Measurements from ENCODE around the gene SELENOF. TPM values are rescaled to one million over a fixed set of nuclear protein-coding genes. Genes with fewer than 3 reads are reported as not detected.

Gene SELENOF
- polyA plus RNA-seq (ENCODE audit: insufficient read length in 4 of 4), result 100 to 1,000 TPM; 267 to 398 (median 342) TPM

DNA sequence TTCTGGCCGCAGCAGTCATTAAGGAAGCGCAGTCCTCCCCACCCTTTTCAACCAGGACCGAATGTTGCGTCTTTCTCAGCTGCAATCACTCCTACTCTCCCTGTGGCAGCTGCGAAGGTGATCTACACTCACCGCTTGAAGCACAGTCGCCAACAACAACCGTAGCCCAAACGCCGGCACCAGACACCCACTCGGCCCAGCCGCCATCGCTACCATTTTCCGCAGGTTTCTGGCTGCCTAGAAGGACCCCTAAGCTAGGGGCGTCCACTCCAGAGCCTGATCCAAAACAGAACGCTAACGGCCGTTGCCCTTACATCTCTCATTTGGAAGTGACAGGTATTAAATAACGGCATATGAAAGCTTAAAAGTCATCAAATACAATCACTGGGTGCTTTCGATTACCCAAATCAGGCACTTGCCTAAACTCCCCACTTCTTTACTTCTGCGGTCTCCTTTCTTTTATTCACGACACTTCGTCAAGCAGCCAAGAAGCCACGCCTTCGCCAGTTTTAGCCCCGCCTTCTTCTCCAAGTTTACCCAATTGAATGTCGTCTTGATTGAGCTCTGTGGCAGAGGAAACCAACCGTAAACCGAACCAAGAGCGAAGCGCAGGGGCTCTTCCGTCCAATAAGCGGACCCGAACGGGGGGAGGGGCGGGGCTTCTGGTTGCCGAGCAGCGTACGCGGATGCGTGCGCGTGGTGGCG lies at the start of gene SELENOF:
Gene SELENOF (minus strand): TSS at position 231 of the 705 bp plus-strand sequence. CDS start 15 bp downstream, at position 216.
- peak; percentile 99 to 100 (median 100) for DNase-seq (ENCODE audit: low read depth in 4 of 4, low spot score in 3 of 4)

DNA sequence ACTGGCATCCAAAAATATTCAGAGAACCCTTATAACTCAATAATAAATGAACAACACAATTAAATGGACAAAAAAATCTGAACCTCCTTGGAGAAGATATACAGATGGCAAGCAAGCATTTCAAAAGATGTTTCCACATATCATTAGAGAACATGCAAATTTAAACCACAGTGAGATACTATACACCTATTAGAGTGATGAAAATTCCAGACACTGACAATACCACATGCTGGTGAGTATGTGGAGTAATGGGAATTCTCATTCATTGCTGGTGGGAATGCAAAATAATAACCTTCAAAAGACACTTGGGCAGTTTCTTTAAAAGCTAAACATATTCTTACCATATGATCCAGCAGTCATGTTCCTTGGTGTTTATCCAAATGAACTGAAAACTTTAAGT lies 46.6 kb upstream of the SELENOF start:
- DNase-seq (ENCODE audit: low read depth in 4 of 4, low spot score in 3 of 4), result no peak

DNA sequence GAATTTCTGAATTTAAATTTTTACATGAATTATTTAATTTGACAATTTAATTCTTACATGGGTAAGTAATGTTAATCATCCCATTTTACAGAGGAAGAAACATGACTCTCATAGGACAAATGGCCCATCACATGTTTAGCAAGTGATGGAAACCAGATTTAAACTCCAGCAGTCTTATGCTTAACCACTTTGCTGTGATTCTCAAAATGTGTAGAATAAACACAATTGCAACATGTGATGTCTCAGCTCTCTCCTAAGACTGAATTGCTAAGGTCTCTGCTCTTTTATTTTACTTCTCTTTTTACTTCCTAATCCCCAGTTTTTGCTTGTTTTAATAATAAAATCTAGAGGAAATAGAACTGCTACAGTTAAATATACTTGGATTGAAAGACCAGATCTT lies 43.3 kb upstream of the SELENOF start:
- DNase-seq (ENCODE audit: low read depth in 4 of 4, low spot score in 3 of 4), result no peak

DNA sequence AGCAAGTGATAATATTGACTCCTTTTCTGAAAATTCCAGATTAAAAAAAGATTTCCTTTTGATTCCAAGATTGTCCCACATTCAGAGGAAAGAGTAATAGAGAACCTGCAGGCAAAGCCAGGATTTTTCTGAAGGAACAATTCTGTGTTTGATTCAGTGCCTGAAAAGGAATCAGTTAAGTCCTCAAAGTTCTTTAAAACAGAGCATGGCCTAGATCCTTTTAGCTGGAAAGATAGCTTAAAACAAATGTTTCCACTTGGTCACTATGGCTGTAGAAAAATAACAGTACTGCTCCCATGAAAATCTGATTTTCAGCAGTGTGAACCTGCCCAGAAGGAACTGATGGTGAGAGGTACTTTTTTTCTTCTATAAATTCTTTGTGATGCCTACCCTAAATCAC lies 42.3 kb upstream of the SELENOF start:
- DNase-seq (ENCODE audit: low read depth in 4 of 4, low spot score in 3 of 4), result no peak

DNA sequence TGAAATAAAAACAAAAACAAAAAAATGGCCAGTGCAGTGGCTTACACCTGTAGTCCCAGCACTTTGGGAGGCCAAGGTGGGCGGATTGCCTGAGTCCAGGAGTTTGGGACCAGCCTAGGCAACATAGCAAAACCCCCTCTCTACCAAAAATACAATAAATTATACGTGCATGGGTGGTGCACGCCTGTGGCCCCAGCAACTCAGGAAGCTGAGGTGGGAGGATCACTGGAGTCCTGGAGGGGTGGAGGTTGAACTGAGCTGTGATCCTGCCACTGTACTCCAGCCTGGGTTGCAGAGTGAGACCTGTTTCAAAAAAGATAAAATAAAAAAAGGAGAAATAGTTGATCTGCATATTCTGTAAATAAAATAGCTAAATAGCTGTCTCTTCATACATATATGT lies 41.8 kb upstream of the SELENOF start:
- no peak for DNase-seq (ENCODE audit: low read depth in 4 of 4, low spot score in 3 of 4)

DNA sequence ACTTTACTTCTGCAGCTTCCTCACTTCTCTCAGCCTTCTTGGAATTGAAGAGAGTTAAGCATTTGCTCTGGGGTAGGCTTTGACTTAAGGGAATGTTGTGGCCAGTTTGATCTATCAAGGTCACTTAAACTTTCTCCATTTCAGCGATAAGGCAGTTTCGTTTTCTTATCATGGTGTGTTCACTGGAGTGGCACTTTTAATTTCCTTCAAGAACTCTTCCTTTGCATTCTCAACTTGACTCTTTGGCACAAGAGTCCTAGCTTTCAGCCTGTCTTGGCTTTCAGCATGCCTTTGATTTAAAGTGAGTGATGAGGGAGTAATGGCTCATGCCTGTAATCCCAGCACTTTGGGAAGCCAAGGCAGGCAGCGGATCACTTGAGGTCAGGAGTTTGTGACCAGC lies 39.2 kb upstream of the SELENOF start:
- no peak for DNase-seq (ENCODE audit: low read depth in 4 of 4, low spot score in 3 of 4)

DNA sequence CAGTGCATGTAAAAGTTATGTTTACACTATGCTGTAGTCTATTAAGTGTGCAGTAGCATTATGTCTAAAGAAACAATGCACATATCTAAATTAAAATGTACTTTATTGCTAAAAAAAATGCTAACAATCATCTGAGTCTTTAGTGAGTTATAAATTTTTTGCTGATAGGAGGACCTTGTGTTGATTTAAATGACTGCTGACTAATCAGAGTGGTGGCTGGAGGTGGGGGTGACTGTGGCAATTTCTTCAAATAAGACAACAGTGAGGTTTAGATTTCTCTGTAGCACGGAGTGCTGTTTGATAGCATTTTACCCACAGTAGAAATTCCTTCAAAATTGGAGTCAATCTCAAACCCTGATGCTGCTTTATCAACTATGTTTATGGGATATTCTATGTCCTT lies 37.5 kb upstream of the SELENOF start:
- DNase-seq (ENCODE audit: low read depth in 4 of 4, low spot score in 3 of 4), result no peak

DNA sequence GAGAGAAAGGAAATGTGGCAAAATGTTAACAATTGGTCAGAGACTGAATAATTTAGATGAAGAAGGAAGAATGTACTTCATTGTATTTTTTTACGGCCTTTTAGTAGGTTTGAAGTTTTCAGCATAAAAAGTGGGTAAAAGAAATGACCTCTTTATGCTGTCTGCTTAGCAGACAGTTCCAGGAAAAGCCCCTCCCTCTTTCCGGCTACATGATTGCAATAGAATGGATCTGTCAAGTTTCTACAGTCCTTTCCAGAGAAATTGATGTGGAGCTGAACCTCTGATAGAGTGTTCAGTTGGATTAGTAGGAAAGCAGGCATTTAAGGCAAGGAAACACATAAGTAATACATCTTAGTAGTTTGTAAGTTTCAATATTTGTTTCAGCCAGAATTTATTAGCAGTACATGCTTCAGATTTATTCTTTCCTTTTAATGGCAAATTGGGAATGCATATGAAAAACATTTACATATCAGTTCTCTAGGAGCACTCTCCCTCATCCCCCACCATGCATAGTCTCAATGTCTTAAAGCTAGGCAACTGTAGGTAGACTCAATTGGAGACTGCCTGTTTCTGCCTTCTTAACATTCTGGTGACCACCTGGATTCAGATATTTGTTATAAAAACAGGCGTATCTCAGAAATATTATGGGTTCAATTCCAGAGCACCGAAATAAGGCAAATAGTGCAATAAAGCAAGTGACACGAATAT lies 36.9 kb upstream of the SELENOF start:
- no peak for DNase-seq (ENCODE audit: low read depth in 4 of 4, low spot score in 3 of 4)

DNA sequence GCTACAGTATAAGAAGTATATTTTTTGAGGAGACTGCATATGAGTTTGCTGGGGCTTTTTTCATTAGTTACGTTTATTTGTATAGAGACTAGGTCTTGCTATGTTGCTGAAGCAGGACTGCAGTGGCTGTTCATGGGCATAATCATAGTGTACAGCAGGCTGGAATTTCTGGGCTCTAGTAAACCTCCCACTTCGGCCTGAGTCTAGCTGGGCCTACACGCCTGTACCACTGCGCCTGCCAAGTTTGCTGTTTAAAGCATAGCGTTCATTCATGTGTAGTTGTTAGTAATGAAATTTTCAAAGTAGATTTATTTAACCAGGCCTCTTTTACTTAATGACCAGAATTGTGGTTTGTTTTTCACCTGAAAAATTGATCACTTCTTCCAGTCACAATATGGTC lies 34.3 kb upstream of the SELENOF start:
- no peak for DNase-seq (ENCODE audit: low read depth in 4 of 4, low spot score in 3 of 4)

DNA sequence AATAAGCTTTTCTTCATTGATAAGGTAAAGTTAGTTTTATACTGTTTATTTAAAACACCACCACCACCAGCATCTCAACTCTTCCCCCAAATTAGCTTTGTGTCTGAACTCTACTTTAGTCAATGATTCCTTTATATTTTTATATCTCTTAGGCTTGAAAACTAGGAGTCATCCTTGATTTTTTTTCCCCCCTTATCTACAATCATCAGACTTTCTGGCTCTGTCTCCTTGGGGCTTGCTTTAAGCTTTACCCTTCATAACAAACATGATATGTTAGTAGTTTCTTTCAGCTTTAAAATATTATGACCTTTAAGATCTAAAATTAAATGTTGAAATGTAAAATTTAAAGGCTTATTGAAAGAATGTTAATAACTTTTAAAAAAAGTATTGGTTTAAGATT lies 28.8 kb upstream of the SELENOF start:
- no peak for DNase-seq (ENCODE audit: low read depth in 4 of 4, low spot score in 3 of 4)

DNA sequence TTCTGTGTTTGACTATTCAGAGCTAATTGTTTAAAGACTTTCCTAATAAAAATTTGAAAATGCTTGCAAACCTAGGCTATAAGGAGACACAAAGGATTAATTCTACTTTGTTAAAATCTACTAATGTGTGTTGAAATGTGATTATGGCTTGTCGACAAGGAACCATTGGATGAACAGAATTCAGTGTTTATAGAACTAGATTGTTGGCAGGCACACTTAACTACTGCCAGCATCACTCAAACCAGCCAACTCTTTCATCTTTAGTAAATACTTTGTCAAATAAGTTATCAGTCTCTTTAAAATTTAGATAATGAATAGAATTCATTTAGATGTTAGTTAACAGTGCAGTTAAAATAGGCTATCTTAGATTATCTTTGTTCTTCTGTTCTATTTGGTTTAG lies 28.1 kb upstream of the SELENOF start:
- no peak for DNase-seq (ENCODE audit: low read depth in 4 of 4, low spot score in 3 of 4)

DNA sequence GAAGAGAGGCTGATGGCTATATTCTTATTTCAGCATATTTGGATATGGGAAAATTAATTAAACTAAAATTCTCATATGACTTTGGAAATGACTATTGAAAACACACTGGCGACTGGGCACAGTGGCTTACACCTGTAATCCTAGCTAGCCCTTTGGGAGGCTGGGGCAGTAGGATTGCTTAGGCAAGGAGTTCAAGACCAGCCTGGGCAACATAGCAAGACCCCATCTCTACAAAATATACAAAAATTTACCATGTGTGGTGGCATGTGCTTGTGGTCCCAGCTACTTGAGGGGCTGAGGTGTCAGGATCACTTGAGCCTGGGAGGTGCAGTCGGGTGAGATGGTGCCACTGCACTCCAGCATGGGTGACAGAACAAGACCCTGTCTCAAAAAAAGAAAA lies 26.7 kb upstream of the SELENOF start:
- DNase-seq (ENCODE audit: low read depth in 4 of 4, low spot score in 3 of 4), result no peak

DNA sequence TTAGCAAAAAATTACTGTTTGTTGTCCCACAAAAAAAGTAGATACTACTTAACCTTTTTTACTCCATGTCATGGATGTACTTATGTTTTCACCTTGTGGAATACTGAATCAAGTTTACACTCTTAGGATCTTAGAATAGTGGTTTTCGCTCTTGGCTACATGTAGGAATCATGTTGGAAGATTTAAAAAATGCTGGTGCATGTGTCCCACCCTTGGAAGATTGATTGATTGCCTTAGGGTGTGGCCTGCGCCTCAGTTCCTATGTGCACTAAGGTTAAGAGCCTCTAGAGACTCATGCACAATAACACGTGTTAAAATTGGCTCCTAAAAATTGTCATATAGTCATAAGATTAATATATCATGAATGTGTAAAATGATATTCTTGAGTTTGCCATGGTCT lies 25.5 kb upstream of the SELENOF start:
- DNase-seq (ENCODE audit: low read depth in 4 of 4, low spot score in 3 of 4), result no peak

DNA sequence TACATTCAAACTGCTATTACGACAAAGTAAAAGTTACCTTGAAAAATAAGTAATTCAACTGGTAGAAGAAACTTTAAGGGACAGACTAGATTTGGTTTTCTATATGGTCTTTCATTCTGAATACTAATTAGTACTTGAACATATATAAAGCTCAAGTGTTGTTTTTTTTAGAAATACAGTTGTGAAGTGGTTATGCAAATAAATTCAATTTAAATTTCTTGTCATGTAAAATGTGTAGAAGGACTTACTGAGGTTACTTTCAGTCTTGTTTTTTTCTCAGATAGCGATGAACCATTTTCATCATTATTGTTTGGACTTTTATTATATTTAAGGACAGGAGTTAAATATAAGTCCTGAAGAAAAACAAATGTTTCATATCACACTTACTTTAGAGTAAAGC lies 24.9 kb upstream of the SELENOF start:
- DNase-seq (ENCODE audit: low read depth in 4 of 4, low spot score in 3 of 4), result no peak

DNA sequence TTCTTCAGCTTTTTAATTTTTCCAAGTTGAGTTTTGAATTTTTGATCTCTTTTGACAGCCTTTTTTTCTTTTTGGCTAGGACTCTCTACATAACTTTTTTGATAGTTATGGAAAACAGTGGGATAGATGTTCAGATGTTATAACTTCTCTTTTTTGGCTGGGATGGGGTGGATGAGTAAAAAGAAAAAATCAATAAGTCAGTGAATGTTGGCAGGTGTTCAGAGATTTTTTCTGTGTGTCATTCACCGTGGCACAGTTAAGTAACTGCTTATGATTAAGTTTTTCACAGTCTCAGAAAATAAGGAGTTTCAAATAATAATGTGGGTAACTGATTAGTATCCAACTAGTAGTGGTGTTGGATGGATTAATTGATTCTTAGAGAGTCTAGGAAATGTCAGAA lies 24.5 kb upstream of the SELENOF start:
- DNase-seq (ENCODE audit: low read depth in 4 of 4, low spot score in 3 of 4), result no peak

DNA sequence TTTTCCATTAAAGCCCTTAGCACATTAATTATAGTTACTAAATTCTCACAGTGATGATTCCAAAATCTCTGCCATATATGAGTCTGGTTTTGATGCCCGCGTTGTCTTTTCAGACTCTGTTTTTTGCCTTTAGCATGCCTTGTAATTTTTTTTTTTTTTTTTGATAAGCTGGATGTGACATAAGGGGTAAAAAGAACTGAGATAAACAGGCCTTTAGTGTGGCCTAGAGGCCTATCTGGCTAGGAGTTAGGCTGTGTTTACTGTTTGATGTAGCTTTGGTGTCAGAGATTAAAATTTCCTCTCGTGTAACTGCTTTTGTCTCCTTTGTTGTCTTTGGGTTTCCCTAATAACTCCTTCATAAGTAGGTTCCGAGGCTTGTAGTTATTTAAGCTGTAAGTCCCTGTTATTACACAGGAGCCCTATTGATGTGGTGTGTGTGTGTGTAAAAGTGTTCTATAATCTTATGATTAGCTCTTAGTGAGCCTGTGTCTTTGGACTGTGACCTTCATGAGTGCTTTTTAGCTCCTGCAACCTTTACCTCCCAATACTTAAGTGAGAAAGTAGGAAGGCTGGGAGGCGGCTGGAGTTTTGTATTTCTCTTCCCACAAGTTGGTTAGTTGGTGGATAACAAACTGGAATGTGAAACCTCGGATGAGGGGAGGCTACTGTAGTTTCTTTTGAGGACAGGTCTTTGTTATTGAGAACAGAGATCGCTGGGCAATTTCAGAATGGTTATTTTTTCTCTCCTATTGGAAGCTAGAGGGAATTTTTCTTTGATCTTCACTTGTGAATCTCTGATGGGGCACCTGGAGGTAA lies 19.8 kb upstream of the SELENOF start:
- DNase-seq (ENCODE audit: low read depth in 4 of 4, low spot score in 3 of 4), result no peak

DNA sequence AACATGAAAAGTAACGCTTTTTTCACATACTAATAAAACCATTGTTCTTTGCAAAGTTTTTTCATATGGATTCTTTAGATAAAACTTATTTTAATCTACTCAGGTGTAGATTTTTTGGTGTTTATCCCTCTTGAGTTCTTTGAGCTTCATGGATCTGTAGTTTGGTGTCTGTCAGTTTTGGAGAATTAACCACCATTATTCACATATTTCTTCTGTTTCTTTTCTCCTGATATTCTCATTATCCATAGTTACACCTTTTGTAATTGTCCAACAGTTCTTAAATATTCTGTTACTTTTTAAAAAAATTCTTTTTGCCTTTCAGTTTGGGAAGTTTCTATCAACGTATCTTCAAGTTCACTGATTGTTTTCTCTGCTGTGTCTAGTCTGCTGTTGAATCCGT lies 19.1 kb upstream of the SELENOF start:
- no peak for DNase-seq (ENCODE audit: low read depth in 4 of 4, low spot score in 3 of 4)

DNA sequence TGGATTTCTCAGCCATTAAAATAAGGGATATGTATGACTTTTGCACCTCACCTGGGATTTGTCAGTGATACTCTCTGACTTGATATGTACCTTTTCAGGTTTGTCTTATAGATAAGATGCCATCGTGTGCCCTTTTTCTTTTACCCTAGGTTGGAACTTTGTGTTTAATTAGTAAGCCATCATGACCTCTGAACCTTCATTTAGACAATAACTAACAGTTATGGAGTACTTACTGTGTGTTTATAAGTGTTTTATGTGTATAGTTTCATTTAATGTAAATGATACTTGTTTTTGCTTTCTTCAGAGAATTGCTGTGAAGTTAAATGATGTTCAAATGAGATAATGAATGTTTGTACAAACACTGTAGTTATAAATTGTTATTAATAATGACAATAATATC lies 14.9 kb upstream of the SELENOF start:
- no peak for DNase-seq (ENCODE audit: low read depth in 4 of 4, low spot score in 3 of 4)

DNA sequence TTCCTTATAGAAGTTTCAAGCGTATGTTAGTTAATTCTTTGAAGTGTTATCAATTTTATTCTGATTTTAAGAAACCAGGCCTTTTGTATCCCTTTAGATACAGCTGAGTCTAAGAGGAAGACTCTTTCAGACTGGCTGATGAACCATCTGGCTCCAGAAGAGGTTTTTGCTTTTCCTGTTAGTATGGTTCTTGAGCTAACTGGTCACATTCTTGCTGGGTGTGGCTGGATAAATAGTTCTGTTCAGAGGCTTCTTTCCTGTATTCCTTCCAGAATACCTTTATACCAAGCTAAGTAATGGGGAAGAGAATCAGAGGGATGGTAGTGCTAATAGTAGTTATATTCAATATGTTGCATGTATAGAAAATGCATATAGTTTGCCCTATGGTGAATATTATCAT lies 13.0 kb upstream of the SELENOF start:
- no peak for DNase-seq (ENCODE audit: low read depth in 4 of 4, low spot score in 3 of 4)

DNA sequence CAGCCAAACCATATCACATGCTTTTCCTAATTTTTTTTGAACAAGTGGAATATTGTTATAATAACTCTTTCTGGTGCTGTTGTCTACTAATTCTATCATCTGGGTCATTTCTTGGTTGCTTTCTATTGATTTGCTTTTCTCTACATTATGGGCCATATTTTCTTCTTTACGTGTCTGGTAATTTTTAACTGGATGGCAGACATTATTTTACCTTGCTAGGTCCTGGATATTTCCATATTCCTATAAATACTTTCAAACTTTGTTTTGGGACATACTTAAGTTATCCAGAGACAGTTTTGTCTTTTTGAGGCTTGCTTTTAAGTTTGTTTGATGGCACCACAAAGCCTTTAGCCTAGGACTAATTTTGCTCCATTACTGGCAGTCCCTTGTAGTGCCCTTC lies 11.8 kb upstream of the SELENOF start:
- no peak for DNase-seq (ENCODE audit: low read depth in 4 of 4, low spot score in 3 of 4)

DNA sequence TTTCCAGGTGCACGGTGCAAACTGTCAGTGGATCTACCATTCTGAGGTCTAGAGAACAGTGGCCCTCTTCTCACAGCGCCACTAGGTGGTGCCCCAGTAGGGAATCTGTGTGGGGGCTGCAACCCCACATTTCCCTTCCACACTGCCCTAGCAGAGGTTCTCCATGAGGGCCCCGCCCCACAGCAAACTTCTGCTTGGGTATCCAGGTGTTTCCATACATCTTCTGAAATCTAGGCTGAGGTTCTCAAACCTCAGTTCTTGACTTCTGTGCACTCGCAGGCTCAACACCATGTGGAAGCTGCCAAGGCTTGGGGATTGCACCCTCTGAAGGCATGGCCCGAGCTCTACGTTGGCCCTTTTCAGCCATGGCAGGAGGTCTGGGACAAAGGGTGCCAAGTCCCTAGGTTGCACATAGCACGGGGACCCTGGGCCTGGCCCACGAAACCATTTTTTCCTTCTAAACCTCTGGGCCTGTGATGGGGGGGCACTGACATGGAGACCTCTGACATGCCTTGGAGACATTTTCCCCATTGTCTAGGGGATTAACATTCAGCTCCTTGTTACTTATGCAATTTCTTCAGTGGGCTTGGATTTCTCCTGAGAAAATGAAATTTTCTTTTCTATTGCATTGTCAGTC lies 10.5 kb upstream of the SELENOF start:
- no peak for DNase-seq (ENCODE audit: low read depth in 4 of 4, low spot score in 3 of 4)
